NCI-H2171 (cell line): ENCODE results near the gene CTNNA2.
A peak's percentile ranks its signal among the peaks of the same experiment; 100 is the strongest.

ENCODE experiments used
- DNase-seq: peaks from one replicate; lab custom pipeline; 2025; lab: John Stamatoyannopoulos, UW

CTNNA2 gene

GRCh38 chr2:80217446-80217845 is 704.6 kb downstream of the CTNNA2 start:
- no peak for DNase-seq

- DNase-seq: no peak
Measured at GRCh38 chr2:80222644-80223043, 709.8 kb downstream of the CTNNA2 start.

GRCh38 chr2:80231421-80231820 is 718.6 kb downstream of the CTNNA2 start:
- DNase-seq: no peak

GRCh38 chr2:80233333-80233732 is 720.5 kb downstream of the CTNNA2 start:
- DNase-seq: no peak

- DNase-seq: no peak
Measured at GRCh38 chr2:80238692-80239469, 726.0 kb downstream of the CTNNA2 start.

- DNase-seq: no peak
Measured at GRCh38 chr2:80242355-80242910, 729.6 kb downstream of the CTNNA2 start.

GRCh38 chr2:80244905-80245584 is 732.2 kb downstream of the CTNNA2 start:
- DNase-seq: no peak

GRCh38 chr2:80246534-80246933 is 733.7 kb downstream of the CTNNA2 start:
- DNase-seq: no peak

- no peak for DNase-seq
Measured at GRCh38 chr2:80247339-80247738, 734.5 kb downstream of the CTNNA2 start.

- DNase-seq: no peak
Measured at GRCh38 chr2:80248146-80248545, 735.3 kb downstream of the CTNNA2 start.

GRCh38 chr2:80252294-80252986 is 739.6 kb downstream of the CTNNA2 start:
- DNase-seq: no peak

- DNase-seq: no peak
Measured at GRCh38 chr2:80255918-80256781, 743.3 kb downstream of the CTNNA2 start.

- no peak for DNase-seq
Measured at GRCh38 chr2:80256782-80257167, 743.9 kb downstream of the CTNNA2 start.

- no peak for DNase-seq
Measured at GRCh38 chr2:80257450-80257849, 744.6 kb downstream of the CTNNA2 start.

- no peak for DNase-seq
Measured at GRCh38 chr2:80258341-80258740, 745.5 kb downstream of the CTNNA2 start.

- DNase-seq: no peak
Measured at GRCh38 chr2:80258793-80259192, 745.9 kb downstream of the CTNNA2 start.

GRCh38 chr2:80259292-80259691 is 746.4 kb downstream of the CTNNA2 start:
- no peak for DNase-seq

- no peak for DNase-seq
Measured at GRCh38 chr2:80266231-80266630, 753.4 kb downstream of the CTNNA2 start.

- DNase-seq: no peak
Measured at GRCh38 chr2:80269806-80270205, 757.0 kb downstream of the CTNNA2 start.

- no peak for DNase-seq
Measured at GRCh38 chr2:80280598-80280997, 767.7 kb downstream of the CTNNA2 start.

- no peak for DNase-seq
Measured at GRCh38 chr2:80281049-80281448, 768.2 kb downstream of the CTNNA2 start.

GRCh38 chr2:80288576-80288975 is 775.7 kb downstream of the CTNNA2 start:
- peak; percentile 5 for DNase-seq
